HG03342 (cell line): Measurements from ENCODE around the gene TMEM89.

Experiments
- ATAC-seq: cut with Tn5 transposase; IDR thresholded peaks from one replicate; pipeline ENCODE4 v1.9.1; 2021; ENCODE audit warnings: mild to moderate bottlenecking, moderate library complexity; ENCODE audit not compliant: unreplicated experiment

The TMEM89 gene, protein sequence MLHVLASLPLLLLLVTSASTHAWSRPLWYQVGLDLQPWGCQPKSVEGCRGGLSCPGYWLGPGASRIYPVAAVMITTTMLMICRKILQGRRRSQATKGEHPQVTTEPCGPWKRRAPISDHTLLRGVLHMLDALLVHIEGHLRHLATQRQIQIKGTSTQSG

DNA sequence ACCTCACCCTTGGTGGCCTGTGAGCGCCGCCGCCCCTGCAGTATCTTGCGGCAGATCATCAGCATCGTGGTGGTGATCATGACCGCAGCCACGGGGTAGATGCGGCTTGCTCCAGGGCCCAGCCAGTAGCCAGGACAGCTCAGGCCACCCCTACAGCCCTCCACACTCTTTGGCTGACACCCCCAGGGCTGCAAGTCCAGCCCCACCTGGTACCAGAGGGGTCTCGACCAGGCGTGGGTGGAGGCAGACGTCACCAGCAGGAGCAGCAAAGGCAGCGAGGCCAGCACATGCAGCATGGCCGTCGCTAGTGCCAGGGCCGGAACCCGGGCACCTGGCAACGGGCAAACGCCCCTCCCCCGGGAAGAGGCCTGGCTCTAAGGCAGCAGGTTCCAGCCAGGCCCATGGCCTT is at the start of gene TMEM89:
Gene TMEM89, minus strand, starts transcription at position 309 of the 409 bp plus-strand sequence. Its CDS starts 13 bp downstream, at position 296.
- no peak for ATAC-seq

DNA sequence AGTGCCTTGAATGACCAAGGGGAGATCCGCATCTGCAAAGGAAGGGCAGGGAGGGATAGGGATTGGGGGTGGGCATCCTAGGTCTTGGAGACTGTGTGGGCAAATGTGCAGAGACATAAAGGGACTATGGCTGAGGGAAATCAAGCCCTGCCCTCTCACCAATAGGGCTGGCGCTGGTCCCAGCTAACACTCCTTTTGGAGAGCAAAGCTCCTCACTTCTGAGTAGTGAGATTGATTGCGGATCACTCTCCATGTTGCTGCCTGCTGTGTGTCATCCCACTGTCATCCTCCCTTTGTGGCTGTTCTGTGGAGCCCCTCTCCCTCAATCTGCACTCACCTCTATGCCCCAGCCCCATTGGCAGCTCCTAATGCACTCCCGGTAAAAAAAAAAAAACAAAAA is 43.4 kb upstream of the TMEM89 start:
- no peak for ATAC-seq

DNA sequence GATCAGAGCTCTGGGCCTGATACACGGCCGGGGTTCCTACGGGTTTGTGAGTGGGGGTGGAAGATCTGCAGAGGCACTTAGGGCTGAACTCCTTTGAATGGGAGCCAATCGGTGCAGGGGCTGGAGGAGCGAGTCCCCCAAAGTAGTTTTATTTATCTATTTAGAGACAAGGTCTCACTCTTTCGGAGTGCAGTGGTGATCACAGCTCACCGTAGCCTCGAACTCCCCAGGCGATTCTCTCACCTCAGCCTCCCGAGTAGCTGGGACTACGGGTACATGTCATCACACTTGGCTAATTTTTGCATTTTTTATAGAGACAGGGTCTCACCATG is 42.7 kb upstream of the TMEM89 start:
- ATAC-seq: no peak

- peak; percentile 83 for ATAC-seq
Measured at GRCh38 chr3:48663489-48664312, 42.1 kb upstream of the TMEM89 start.

DNA sequence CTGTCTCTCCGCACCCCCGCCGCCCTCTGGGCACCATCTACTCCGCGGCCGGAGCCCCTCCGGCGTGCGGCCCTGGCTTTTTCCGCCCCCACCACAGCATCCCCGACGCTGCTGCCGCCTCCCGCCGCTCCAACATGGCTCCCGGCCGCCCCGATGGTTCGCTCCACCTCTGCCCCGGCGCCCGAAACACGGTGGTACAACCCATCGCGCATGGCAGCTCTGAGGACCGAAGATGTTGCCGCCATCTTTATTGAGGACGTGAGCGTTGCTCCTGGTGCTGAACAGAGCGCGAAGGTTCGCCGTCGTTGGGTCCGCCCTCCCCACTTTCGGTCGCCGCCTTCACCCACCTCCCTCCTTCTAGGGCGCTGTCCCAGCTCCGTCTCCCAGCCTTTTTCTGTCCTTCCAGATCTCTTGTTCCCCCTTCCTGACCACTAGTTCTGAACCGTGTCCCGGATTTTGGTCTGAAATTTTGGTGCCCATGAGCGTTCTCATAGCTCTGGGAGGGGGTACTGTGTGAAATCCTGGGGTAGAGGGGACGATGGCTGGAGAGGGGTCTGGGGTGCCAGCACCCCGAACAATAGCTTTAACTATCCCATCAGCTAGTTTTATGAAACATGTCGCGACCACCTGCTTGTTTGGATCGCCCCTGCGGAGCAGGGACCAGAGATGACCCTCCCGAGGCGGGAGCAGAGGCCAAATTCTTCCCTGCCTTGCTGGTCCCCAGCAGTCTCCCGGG is 41.4 kb upstream of the TMEM89 start, which contains the start of gene CELSR3:
Gene CELSR3, minus strand, starts transcription at position 134 of the 736 bp plus-strand sequence. CDS start 252 bp downstream, outside the sequence.
- no peak for ATAC-seq

- no peak for ATAC-seq
Measured at GRCh38 chr3:48662145-48662752, 40.7 kb upstream of the TMEM89 start.

DNA sequence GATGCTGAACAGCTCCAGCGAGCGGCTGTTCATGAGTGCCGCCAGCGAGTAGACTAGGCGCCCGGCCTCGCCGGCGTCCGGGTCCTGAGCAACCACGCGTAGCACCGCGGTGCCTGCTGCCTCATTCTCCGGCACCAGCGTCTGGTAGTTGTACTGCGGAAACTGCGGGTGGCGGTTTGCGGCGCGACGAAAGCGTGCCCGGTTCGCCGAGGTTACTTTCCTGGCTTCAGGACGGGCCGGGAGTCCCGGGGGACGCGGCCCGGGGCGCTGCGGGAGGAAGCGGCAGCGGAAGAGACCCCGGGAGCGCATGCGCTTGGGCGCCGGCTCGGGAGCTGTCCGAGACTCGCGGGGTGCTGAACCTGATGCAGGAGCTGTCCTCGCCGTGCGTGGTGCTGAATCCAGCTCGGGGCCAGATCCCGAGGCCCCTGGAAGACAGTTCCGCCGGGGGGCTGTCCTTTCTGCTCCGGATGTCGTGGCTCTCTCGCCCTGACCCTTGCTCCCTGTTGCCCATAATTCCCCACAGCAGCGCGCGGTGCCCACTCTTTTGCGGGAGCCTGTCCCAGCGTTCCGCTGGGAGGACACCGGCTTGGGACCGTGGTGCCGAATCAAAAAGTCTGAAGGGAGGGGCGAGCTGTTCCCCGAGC is 40.1 kb upstream of the TMEM89 start:
- ATAC-seq: no peak

- no peak for ATAC-seq
Measured at GRCh38 chr3:48660800-48661400, 39.3 kb upstream of the TMEM89 start.

DNA sequence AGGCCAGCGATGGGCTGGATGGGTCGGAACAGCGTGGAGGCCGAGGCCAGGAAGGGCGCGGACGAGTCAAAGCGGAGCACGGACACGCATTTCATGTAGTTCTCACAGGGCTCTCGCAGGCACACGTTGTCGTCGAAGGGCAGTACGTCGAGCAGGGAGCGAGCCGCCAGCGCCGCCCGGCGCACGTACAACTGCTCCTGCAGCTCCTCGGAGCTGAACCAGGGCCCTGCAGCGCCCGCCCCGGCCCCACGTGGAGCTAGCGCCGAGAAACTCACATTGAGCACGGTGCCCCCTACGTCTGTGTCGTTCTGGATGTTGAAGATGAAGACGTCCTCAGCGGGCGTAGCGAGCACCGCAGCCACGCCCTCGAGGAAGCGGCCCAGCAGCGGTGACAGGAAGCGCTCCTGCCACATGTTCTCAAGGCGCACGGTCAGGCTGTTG is 35.3 kb upstream of the TMEM89 start:
- ATAC-seq: no peak

- ATAC-seq: peak; percentile 57
Measured at GRCh38 chr3:48656061-48656840, 34.7 kb upstream of the TMEM89 start.

GRCh38 chr3:48655606-48656005 is 34.0 kb upstream of the TMEM89 start:
- no peak for ATAC-seq

- ATAC-seq: no peak
Measured at GRCh38 chr3:48655063-48655462, 33.5 kb upstream of the TMEM89 start.

- ATAC-seq: no peak
Measured at GRCh38 chr3:48652923-48653715, 31.6 kb upstream of the TMEM89 start.

GRCh38 chr3:48651771-48652170 is 30.2 kb upstream of the TMEM89 start:
- ATAC-seq: no peak

GRCh38 chr3:48650723-48651122 is 29.2 kb upstream of the TMEM89 start:
- no peak for ATAC-seq

GRCh38 chr3:48648188-48648850 is 26.8 kb upstream of the TMEM89 start:
- ATAC-seq: no peak

- no peak for ATAC-seq
Measured at GRCh38 chr3:48647714-48648113, 26.1 kb upstream of the TMEM89 start.
